ENCODE results near the gene BROX.
"Not testable (repeated sequence)": the region's sequence is repeated elsewhere in the genome, so short reads cannot be mapped to it uniquely, and the experiment has no call there.

BROX gene

DNA sequence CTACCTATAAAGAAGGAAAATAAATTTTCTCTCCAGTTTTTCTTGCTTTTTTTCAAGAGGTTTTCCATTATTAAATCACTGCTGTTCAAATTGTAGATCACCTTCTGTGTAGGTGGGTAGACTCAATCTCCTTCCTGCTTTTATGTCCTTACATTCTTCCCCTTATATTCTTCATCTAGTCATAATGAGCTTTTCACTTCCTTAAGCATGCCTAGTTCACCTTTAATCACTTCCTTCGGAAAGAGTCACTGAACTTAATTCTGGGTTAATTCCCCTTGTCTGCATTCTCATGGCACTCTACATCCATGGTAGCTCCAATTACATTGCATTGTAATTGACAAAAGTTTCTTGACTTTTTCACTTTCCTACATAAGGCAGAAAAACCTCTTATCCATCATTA, 18.5 kb downstream of the BROX start:
- H3K4me1 ChIP-seq (ENCODE audit: control insufficient read depth, insufficient read depth, low read length), result no peaks in the 10 kb centered on the region
- H3K27ac ChIP-seq (ENCODE audit: low read length), result no peak overlapping the region
- H3K36me3 ChIP-seq (ENCODE audit: control insufficient read depth in 2 of 2, insufficient read depth in 2 of 2, low read length in 2 of 2), result peaks cover 26 to 63% of the 10 kb centered on the region in 2 donors
- no peaks in the 10 kb centered on the region for H3K27me3 ChIP-seq (ENCODE audit: control insufficient read depth in 1 of 2, insufficient read depth in 2 of 2, low read length in 2 of 2)
- H3K9ac ChIP-seq (ENCODE audit: low read length in 2 of 2), result no peak overlapping the region
- no peaks in the 10 kb centered on the region for H3K9me3 ChIP-seq (ENCODE audit: control insufficient read depth in 2 of 2, low read length in 2 of 2)
- no peak overlapping the region for H3K4me3 ChIP-seq (ENCODE audit: low read length in 2 of 2)

DNA sequence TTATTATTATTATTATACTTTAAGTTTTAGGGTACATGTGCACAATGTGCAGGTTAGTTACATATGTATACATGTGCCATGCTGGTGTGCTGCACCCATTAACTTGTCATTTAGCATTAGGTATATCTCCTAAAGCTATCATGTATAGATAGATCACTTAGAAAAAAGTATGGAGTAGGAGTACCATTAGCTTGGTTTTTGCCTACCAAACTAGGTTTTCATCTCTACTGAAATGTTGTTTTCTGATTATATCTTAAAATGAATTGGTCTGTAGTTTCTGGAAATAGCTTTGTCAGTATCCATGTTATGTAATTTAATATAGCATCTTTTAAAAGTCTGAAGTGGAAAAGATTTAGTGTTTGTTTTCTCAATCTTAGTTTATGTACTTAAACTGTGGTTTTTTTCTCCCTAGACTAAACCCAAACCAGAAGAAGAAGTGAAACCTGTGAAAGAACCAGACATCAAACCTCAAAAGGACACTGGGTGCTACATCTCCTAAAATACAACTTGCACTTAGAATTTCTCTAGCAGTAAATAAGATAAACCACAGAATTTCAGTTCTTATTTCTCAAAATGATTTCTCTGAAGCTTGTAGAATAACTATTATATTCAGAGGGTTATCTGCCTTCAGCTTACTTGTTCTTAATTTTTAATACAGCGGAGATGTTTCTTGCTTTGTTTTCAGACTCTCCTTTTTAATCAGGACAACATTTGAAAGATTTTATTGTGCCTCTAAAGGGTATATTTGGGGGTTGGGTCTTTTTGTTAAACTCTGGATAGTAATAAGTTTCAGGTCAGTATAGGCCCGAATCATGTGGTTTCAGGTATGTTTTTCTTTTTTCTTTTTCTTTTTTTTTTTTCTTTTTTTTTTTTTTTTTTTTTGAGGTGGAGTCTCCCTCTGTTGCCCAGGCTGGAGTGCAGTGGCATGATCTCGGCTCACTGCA, 20.1 kb downstream of the BROX start:
- Histone ChIP-seq H3K36me3 (ENCODE audit: control insufficient read depth in 2 of 2, insufficient read depth in 2 of 2, low read length in 2 of 2) (peaks cover 15 to 64% of the 10 kb centered on the region in 2 donors), H3K27me3 (ENCODE audit: control insufficient read depth in 1 of 2, insufficient read depth in 2 of 2, low read length in 2 of 2) (no peaks in the 10 kb centered on the region), H3K4me1 (ENCODE audit: control insufficient read depth, insufficient read depth, low read length) (no peaks in the 10 kb centered on the region), H3K9ac (ENCODE audit: low read length in 2 of 2) (no peak overlapping the region), H3K9me3 (ENCODE audit: control insufficient read depth in 2 of 2, low read length in 2 of 2) (no peaks in the 10 kb centered on the region), H3K4me3 (ENCODE audit: low read length in 2 of 2) (no peak overlapping the region), H3K27ac (ENCODE audit: low read length) (no peak overlapping the region)

DNA sequence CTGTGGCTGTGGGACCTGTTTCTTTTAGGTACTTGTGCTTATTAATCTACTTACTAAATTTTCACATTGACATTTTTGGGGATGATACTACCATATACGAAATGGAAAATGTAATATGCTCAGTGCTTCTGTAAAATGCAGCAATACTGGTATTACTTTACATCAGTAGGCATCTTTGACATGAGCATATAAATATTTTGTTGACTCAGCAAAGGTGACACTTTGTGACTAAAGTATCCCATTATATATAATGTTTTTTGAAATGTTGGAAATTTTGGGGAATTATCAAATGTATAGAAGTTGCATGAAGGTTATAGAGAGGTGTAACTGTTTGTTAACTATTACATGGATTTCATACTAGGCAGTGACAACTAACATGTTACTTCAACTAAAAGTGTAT, 22.4 kb downstream of the BROX start:
- Histone ChIP-seq H3K9me3 (ENCODE audit: control insufficient read depth in 2 of 2, low read length in 2 of 2) (no peaks in the 10 kb centered on the region), H3K4me3 (ENCODE audit: low read length in 2 of 2) (no peak overlapping the region), H3K36me3 (ENCODE audit: control insufficient read depth in 2 of 2, insufficient read depth in 2 of 2, low read length in 2 of 2) (peaks cover 7 to 43% of the 10 kb centered on the region in 2 donors), H3K27ac (ENCODE audit: low read length) (no peak overlapping the region), H3K9ac (ENCODE audit: low read length in 2 of 2) (no peak overlapping the region), H3K27me3 (ENCODE audit: control insufficient read depth in 1 of 2, insufficient read depth in 2 of 2, low read length in 2 of 2) (no peaks in the 10 kb centered on the region), H3K4me1 (ENCODE audit: control insufficient read depth, insufficient read depth, low read length) (no peaks in the 10 kb centered on the region)

GRCh38 chr1:222736470-222736869, 24.1 kb downstream of the BROX start:
- Histone ChIP-seq H3K9me3 (ENCODE audit: control insufficient read depth in 2 of 2, low read length in 2 of 2) (no peaks in the 10 kb centered on the region), H3K27me3 (ENCODE audit: control insufficient read depth in 1 of 2, insufficient read depth in 2 of 2, low read length in 2 of 2) (no peaks in the 10 kb centered on the region), H3K4me1 (ENCODE audit: control insufficient read depth, insufficient read depth, low read length) (no peaks in the 10 kb centered on the region), H3K27ac (ENCODE audit: low read length) (no peak overlapping the region), H3K9ac (ENCODE audit: low read length in 2 of 2) (no peak overlapping the region), H3K36me3 (ENCODE audit: control insufficient read depth in 2 of 2, insufficient read depth in 2 of 2, low read length in 2 of 2) (peaks cover 5 to 30% of the 10 kb centered on the region in 2 donors), H3K4me3 (ENCODE audit: low read length in 2 of 2) (no peak overlapping the region)

GRCh38 chr1:222736972-222737371, 24.6 kb downstream of the BROX start, which contains the start of gene FAM177B:
Gene FAM177B (plus strand): TSS chr1:222737202. CDS start chr1:222746546, 9,344 bp downstream.
- no peaks in the 10 kb centered on the region for H3K4me1 ChIP-seq (ENCODE audit: control insufficient read depth, insufficient read depth, low read length)
- H3K4me3 ChIP-seq (ENCODE audit: low read length in 2 of 2), result no peak within 1 kb of the TSS
- H3K27ac ChIP-seq (ENCODE audit: low read length), result no peak within 1 kb of the TSS
- H3K36me3 ChIP-seq (ENCODE audit: control insufficient read depth in 2 of 2, insufficient read depth in 2 of 2, low read length in 2 of 2), result peaks cover 5 to 30% of the 10 kb centered on the region in 2 donors
- H3K9ac ChIP-seq (ENCODE audit: low read length in 2 of 2), result no peak within 1 kb of the TSS
- no peaks in the 10 kb centered on the region for H3K27me3 ChIP-seq (ENCODE audit: control insufficient read depth in 1 of 2, insufficient read depth in 2 of 2, low read length in 2 of 2)
- H3K9me3 ChIP-seq (ENCODE audit: control insufficient read depth in 2 of 2, low read length in 2 of 2), result no peaks in the 10 kb centered on the region

DNA sequence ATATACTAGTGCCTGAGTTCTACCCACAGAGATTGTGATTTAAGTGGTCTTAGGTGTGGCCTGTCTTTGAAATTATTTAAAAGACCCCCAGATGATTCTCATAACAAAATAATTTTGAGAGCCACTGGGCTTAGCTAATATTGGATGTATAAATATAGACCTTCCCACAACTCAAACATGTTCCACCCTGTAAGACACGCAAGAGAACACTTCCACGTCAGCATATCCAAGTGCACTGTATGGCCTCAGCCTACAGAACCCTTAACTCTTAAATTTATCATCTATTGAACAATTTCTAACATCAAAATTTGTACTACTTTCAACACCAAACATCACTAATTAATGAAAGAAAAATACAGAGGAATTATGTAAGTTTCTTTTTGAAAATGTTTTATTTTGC, 27.1 kb downstream of the BROX start:
- Histone ChIP-seq H3K4me1 (ENCODE audit: control insufficient read depth, insufficient read depth, low read length) (no peaks in the 10 kb centered on the region), H3K9ac (ENCODE audit: low read length in 2 of 2) (no peak overlapping the region), H3K27ac (ENCODE audit: low read length) (no peak overlapping the region)

DNA sequence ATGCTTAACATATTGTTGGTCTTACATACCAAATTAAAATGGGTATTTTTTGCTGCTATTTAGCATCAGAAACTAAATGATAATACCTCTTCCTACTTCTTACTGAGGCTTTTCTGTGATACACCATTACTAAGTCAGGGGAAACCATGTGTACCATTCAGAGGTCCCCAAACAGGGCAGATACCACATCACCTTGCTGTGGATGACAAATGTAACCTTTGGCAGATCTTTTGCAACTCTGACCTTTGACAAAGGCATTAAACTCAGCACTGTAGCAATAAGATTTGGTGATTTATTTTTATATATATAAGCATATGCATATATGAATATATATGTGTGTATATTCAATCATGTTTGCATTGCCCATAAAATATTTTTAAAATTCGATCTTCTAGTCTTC, 27.6 kb downstream of the BROX start:
- Histone ChIP-seq H3K4me3 (ENCODE audit: low read length in 2 of 2) (no peak overlapping the region), H3K4me1 (ENCODE audit: control insufficient read depth, insufficient read depth, low read length) (no peaks in the 10 kb centered on the region), H3K9me3 (ENCODE audit: control insufficient read depth in 2 of 2, low read length in 2 of 2) (no peaks in the 10 kb centered on the region), H3K27me3 (ENCODE audit: control insufficient read depth in 1 of 2, insufficient read depth in 2 of 2, low read length in 2 of 2) (no peaks in the 10 kb centered on the region), H3K9ac (ENCODE audit: low read length in 2 of 2) (no peak overlapping the region), H3K27ac (ENCODE audit: low read length) (no peak overlapping the region), H3K36me3 (ENCODE audit: control insufficient read depth in 2 of 2, insufficient read depth in 2 of 2, low read length in 2 of 2) (peaks cover 2 to 9% of the 10 kb centered on the region in 2 donors)

More for the DNA sequence above, 27.1 kb downstream of the BROX start:
- H3K9me3 ChIP-seq (ENCODE audit: control insufficient read depth in 2 of 2, low read length in 2 of 2), result no peaks in the 10 kb centered on the region
- H3K36me3 ChIP-seq (ENCODE audit: control insufficient read depth in 2 of 2, insufficient read depth in 2 of 2, low read length in 2 of 2), result peaks cover 2 to 12% of the 10 kb centered on the region in 2 donors
- H3K4me3 ChIP-seq (ENCODE audit: low read length in 2 of 2), result no peak overlapping the region
- no peaks in the 10 kb centered on the region for H3K27me3 ChIP-seq (ENCODE audit: control insufficient read depth in 1 of 2, insufficient read depth in 2 of 2, low read length in 2 of 2)

GRCh38 chr1:222741630-222742457, 29.5 kb downstream of the BROX start:
- not testable (repeated sequence) for H3K27ac ChIP-seq (ENCODE audit: low read length); H3K9me3 ChIP-seq (ENCODE audit: control insufficient read depth in 2 of 2, low read length in 2 of 2); H3K27me3 ChIP-seq (ENCODE audit: control insufficient read depth in 1 of 2, insufficient read depth in 2 of 2, low read length in 2 of 2); H3K36me3 ChIP-seq (ENCODE audit: control insufficient read depth in 2 of 2, insufficient read depth in 2 of 2, low read length in 2 of 2); H3K4me1 ChIP-seq (ENCODE audit: control insufficient read depth, insufficient read depth, low read length); H3K9ac ChIP-seq (ENCODE audit: low read length in 2 of 2); H3K4me3 ChIP-seq (ENCODE audit: low read length in 2 of 2)

DNA sequence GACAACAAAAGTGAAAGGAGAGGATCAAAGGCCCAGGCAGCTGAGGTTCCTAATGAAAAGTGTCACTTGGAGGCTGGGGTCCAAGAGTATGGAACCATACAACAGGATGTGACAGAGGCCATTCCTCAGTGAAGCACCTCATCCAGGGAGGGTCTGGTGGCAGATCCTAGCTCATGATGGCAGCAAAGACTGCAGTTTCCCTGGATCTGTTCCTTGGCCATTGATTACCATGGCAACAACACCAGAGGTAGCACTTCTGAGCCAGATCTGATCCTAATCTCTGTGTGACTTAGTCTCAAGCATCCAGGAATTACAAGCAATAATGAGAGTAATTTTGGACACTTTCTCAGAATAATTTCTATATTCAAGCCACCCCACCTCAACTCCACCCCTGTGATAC, 37.6 kb downstream of the BROX start:
- Histone ChIP-seq H3K9ac (ENCODE audit: low read length in 2 of 2) (no peak overlapping the region), H3K27me3 (ENCODE audit: control insufficient read depth in 1 of 2, insufficient read depth in 2 of 2, low read length in 2 of 2) (no peaks in the 10 kb centered on the region), H3K4me1 (ENCODE audit: control insufficient read depth, insufficient read depth, low read length) (no peaks in the 10 kb centered on the region), H3K36me3 (ENCODE audit: control insufficient read depth in 2 of 2, insufficient read depth in 2 of 2, low read length in 2 of 2) (no peaks in the 10 kb centered on the region), H3K27ac (ENCODE audit: low read length) (no peak overlapping the region), H3K4me3 (ENCODE audit: low read length in 2 of 2) (no peak overlapping the region), H3K9me3 (ENCODE audit: control insufficient read depth in 2 of 2, low read length in 2 of 2) (no peaks in the 10 kb centered on the region)

DNA sequence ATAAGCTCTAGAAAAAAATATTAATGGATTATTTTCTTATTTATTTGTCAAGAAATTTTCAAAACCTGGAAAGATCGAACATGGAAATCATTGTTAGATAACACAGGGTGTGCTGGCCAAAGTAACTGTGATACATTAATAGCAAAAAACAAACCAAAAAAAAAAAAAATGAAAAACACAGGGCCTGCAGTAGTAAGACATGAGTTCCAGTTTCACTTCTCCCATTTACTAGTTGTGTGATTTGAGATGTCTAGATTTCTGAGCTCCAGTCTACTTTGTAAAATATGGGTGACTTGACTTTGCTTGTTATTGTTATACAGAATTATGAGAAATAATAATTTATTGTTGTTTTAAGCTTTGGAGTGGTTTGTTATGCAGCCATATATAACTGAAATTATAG, 38.3 kb downstream of the BROX start:
- Histone ChIP-seq H3K27me3 (ENCODE audit: control insufficient read depth in 1 of 2, insufficient read depth in 2 of 2, low read length in 2 of 2) (no peaks in the 10 kb centered on the region), H3K9ac (ENCODE audit: low read length in 2 of 2) (no peak overlapping the region), H3K27ac (ENCODE audit: low read length) (no peak overlapping the region), H3K9me3 (ENCODE audit: control insufficient read depth in 2 of 2, low read length in 2 of 2) (no peaks in the 10 kb centered on the region), H3K4me1 (ENCODE audit: control insufficient read depth, insufficient read depth, low read length) (no peaks in the 10 kb centered on the region), H3K4me3 (ENCODE audit: low read length in 2 of 2) (no peak overlapping the region), H3K36me3 (ENCODE audit: control insufficient read depth in 2 of 2, insufficient read depth in 2 of 2, low read length in 2 of 2) (no peaks in the 10 kb centered on the region)
